Fibroblast of lung (primary cell): ENCODE data around the gene PMM2.

ENCODE experiments used
- CTCF ChIP-seq, 2 donors: IDR thresholded peaks in 1 of 2; conservative IDR thresholded peaks in 1 of 2; 1 replicate in 1 of 2; 2 replicates in 1 of 2; pipeline ENCODE4 v1.5.1; 2011 to 2012; ENCODE audit warnings: low read length in 2 of 2, control low read depth in 1 of 2, inconsistent platforms in 1 of 2, low read depth in 1 of 2, mild to moderate bottlenecking in 1 of 2
- EZH2 ChIP-seq: IDR thresholded peaks from 2 replicates; pipeline ENCODE4 v1.5.1; 2012; ENCODE audit warnings: low read length, control low read depth, mild to moderate bottlenecking; ENCODE audit errors: missing control alignments

DNA sequence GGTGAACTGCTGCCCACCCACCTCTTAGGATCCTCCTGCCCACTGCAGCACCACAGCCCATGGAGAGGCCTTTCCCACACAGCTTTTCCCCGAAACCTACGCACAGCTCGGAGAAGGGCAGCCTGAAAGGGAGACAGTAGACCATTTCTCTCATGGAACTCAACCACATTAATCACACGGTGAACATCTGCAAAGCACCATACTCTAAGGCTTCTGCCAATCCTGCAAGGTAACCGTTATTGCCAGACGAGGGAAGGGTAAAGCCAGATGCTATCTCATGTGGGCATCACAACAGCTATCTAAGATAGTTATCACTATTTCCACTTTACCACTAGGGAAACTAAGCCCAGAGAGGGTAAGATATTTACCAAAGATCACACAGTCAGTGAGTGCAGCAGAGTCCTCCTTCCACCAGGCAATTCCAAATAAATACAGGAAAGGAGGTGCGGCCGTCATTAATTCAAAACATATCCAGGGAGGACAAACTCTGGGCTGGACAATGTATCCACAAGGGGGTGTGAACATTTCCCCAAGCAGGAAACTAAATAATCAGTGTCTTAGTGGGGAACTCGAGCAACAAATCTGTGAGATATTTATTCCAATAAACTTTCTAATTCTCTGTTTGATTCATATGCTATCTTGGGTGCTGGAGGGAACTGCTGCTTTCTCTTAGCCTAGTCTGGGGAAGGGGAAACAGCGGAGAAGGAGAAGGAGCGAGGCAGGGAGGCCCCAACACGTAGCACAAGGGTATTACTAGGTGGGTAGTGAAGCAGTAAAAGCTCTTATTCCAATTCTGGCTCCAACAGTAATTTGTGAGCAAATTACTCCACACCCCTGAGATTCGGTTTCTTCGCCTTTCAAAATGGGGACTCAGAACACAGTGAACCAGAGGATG, 923 bp upstream of the PMM2 start:
- no peak for TF ChIP-seq CTCF (conservative IDR thresholded peaks at IDR 0.05 in 1 of 2, IDR thresholded peaks at IDR 0.05 in 1 of 2; ENCODE audit: low read depth in 1 of 2, low read length in 2 of 2)
- no peak for TF ChIP-seq EZH2
